Psoas muscle (tissue), 8 donors: ENCODE results near the gene DNAJC1. TPM values are rescaled to one million over a fixed set of nuclear protein-coding genes. Genes with fewer than 3 reads are reported as not detected.

Experiments used
- ATAC-seq, 4 donors: fragments of 200-7000 bp; cut with Tn5 transposase; one replicate each; pipeline ENCODE4 v1.9.1; 2020; ENCODE audit warnings: moderate library complexity in 3 of 4, mild to moderate bottlenecking in 2 of 4
- DNase-seq, 2 donors: peaks; one replicate each; pipeline ENCODE4 v3.0.0-alpha.2; 2020
- H3K27ac ChIP-seq: fragments of 200-600 bp; one replicate; pipeline ENCODE4 v1.8.0; 2022
- H3K27me3 ChIP-seq, 3 donors: fragments of 200-600 bp in 1 of 3; one replicate each; pipeline versions ENCODE4 v1.6.1 to v1.8.0; 2013 to 2022; ENCODE audit warnings: low read length in 2 of 3, mild to moderate bottlenecking in 2 of 3, moderate library complexity in 1 of 3; ENCODE audit not compliant: insufficient read depth in 3 of 3
- H3K36me3 ChIP-seq, 2 donors: fragments of 200-600 bp in 1 of 2; one replicate each; pipeline versions ENCODE4 v1.6.1 to v1.8.0; 2013 to 2022; ENCODE audit warnings: low read depth in 1 of 2, mild to moderate bottlenecking in 1 of 2, moderate library complexity in 1 of 2; ENCODE audit not compliant: insufficient read depth in 1 of 2
- H3K4me1 ChIP-seq: fragments of 200-600 bp; one replicate; pipeline ENCODE4 v1.8.0; 2022
- H3K4me3 ChIP-seq: fragments of 200-600 bp; one replicate; pipeline ENCODE4 v1.8.0; 2022; ENCODE audit warnings: mild to moderate bottlenecking
- H3K9me3 ChIP-seq: fragments of 200-600 bp; one replicate; pipeline ENCODE4 v1.8.0; 2022
- WGBS, 3 donors: extraction: QIAGEN DNeasy Blood & Tissue Kit; methylation state at CpG; one replicate each; pipeline versions ENCODE4 v1.1.6 to v1.1.7; 2013; 5-methylcytosine and 5-hydroxymethylcytosine counted together
- intact Hi-C, 2 donors: fragments of 100-400 bp; cut with DNase I; formaldehyde crosslinking; loops; one replicate each; pipeline versions ENCODE4 v1.11.0 to v1.14.2; 2022
- polyA plus RNA-seq, 3 donors: library from polyadenylated mRNA; stranded (reverse); fragments of 200-250 nt; gene quantifications; one replicate each; pipeline ENCODE4 v1.2.3, GENCODE V29; 2013
- total RNA-seq, 4 donors: library from RNA; stranded (reverse); fragmentation: NEBNext Ultra II Directional in 2 of 4; extraction: Animal tissue kit (Norgen Biotek cat#: 25700) in 2 of 4; gene quantifications; one replicate each; pipeline versions ENCODE4 v1.2.1 to v1.2.4, GENCODE V29; 2021 to 2023
- TF ChIP-seq, protein P1 (sequence below): fragments of 200-600 bp; IDR thresholded peaks from one replicate; pipeline ENCODE4 v1.8.0; 2022; ENCODE audit warnings: antibody characterized with exemption
- donor health status: healthy with polysubstance abuse.
- donor health status: DM: no; HTN: no; CAD: no; lungs with moderate emphysema.
- donor health status: Bipolar disorder and iron deficiency.
- donor health status: healthy.
- donor health status: DM: yes; HTN: yes; CAD: no.
- donor health status: DM: no; HTN: no; CAD: no.
- donor health status: DM: no; HTN: no; CAD: no.
- donor health status: DM: yes; HTN: yes; CAD: no.

The DNAJC1 gene
- total and polyA plus RNA-seq, 7 donors, result 6.7 to 21.5 (median 13.2) TPM

DNA sequence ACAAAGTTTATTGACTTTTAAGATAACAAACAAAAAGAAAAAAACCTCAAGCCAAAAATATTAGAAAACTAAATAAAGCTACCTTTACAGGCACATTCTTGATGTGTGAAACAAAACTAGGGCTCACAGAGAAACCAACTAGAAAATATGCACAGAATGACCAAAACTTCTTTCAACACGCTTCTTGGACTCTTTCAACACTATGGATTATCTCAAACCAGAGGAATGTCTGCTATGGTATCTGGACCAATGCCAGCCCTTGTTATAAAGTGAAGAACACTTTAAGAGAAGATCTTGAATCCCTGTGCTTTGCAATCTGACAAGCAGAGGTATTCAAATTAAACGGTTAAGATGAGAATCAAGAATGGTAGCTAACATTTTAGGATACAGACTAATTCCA lies 76.6 kb downstream of the DNAJC1 start:
- ATAC-seq, result no peak
- TF ChIP-seq, protein P1, sequence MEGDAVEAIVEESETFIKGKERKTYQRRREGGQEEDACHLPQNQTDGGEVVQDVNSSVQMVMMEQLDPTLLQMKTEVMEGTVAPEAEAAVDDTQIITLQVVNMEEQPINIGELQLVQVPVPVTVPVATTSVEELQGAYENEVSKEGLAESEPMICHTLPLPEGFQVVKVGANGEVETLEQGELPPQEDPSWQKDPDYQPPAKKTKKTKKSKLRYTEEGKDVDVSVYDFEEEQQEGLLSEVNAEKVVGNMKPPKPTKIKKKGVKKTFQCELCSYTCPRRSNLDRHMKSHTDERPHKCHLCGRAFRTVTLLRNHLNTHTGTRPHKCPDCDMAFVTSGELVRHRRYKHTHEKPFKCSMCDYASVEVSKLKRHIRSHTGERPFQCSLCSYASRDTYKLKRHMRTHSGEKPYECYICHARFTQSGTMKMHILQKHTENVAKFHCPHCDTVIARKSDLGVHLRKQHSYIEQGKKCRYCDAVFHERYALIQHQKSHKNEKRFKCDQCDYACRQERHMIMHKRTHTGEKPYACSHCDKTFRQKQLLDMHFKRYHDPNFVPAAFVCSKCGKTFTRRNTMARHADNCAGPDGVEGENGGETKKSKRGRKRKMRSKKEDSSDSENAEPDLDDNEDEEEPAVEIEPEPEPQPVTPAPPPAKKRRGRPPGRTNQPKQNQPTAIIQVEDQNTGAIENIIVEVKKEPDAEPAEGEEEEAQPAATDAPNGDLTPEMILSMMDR, result no peak
- WGBS, 3 donors, result 41 to 49% (median 46%) methylated on average over 2 of the region's 2 CpGs
- no peak for DNase-seq
- no peaks in the 10 kb centered on the region for H3K4me1 ChIP-seq
- no peak overlapping the region for H3K27ac ChIP-seq
- H3K4me3 ChIP-seq, result no peak overlapping the region
- H3K27me3 ChIP-seq, result no peaks in the 10 kb centered on the region
- no peaks in the 10 kb centered on the region for H3K36me3 ChIP-seq
- intact Hi-C loops, result no loop called here
- no peaks in the 10 kb centered on the region for H3K9me3 ChIP-seq

DNA sequence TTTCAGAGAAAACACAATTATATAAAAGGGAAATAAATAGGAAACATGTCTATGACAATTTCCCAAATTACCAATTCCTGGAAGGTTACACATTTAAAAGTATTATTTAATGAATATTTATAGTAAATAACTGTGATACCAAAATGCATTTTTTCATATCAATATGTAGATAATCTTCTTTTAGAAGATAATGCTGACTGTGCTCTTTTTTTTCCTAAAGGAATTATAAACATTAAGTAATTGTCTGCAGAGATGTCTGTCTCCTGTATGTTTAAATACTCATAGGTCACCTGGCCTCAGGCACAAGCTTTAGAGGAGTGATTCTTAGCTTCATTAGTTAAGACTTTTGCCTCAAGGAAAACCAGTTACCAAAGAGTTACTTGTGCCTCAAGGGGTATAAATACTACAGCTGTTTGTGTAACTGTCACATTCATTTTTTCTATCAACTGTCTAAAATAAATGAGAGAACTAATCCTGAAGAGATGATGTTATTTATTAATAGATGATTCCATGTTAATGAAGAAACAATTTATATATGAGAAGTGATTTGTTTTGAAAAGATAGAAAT lies 77.1 kb downstream of the DNAJC1 start:
- TF ChIP-seq, protein P1, result no peak
- Histone ChIP-seq H3K9me3 (no peaks in the 10 kb centered on the region), H3K4me3 (no peak overlapping the region), H3K27ac (no peak overlapping the region), H3K27me3 (no peaks in the 10 kb centered on the region), H3K36me3 (no peaks in the 10 kb centered on the region), H3K4me1 (no peaks in the 10 kb centered on the region)
- intact Hi-C loops, result no loop called here
- no peak for DNase-seq
- ATAC-seq, result no peak

DNA sequence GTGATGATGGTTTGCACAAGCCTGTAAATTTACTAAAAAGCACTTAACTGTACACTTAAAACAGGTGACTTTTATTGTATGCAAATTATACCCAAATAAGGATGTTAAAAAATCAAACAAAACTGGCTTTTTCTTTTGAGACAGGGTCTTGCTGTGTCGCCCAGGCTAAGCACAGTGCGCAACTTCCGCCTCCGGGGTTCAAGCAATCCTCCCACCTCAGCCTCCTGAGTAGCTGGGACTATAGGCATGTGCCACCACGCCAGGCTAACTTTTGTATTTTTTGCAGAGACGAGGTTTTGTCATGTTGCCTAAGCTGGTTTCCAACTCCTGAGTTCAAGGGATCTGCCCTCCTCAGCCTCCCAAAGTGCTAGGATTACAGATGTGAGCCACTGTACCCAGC lies 77.7 kb downstream of the DNAJC1 start:
- no peak overlapping the region for H3K4me3 ChIP-seq
- ATAC-seq, result no peak
- no peak for DNase-seq
- no peaks in the 10 kb centered on the region for H3K4me1 ChIP-seq
- no peaks in the 10 kb centered on the region for H3K27me3 ChIP-seq
- no peak overlapping the region for H3K27ac ChIP-seq
- H3K9me3 ChIP-seq, result no peaks in the 10 kb centered on the region
- WGBS, 3 donors, result 90 to 94% (median 90%) methylated on average over 6 of the region's 6 CpGs
- H3K36me3 ChIP-seq, result no peaks in the 10 kb centered on the region
- TF ChIP-seq, protein P1, result no peak
- intact Hi-C loops, result no loop called here

DNA sequence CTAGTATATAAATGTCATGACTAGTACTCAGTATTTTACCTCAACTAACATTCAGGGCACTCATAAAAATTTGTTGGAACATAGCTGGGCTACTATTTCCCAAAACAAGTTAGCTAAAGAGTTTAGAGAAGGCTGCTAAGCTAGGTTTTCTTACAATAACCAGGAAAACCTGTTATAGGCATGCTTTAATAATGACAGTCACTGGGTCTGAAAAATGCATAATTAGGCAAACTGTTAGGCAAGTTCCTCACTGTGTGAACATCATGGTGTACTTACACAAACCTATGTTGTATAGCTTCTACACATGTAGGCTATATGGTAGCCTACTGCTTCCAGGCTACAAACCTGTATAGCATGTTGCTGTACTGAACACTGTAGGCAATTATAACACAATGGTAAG lies 79.0 kb downstream of the DNAJC1 start:
- Histone ChIP-seq H3K4me1 (no peaks in the 10 kb centered on the region), H3K27me3 (no peaks in the 10 kb centered on the region), H3K27ac (no peak overlapping the region), H3K4me3 (no peak overlapping the region), H3K9me3 (no peaks in the 10 kb centered on the region), H3K36me3 (peaks cover 0 to 7% of the 10 kb centered on the region in 2 donors)
- intact Hi-C loops, result no loop called here
- no peak for DNase-seq
- no peak for ATAC-seq
- TF ChIP-seq, protein P1, result no peak

DNA sequence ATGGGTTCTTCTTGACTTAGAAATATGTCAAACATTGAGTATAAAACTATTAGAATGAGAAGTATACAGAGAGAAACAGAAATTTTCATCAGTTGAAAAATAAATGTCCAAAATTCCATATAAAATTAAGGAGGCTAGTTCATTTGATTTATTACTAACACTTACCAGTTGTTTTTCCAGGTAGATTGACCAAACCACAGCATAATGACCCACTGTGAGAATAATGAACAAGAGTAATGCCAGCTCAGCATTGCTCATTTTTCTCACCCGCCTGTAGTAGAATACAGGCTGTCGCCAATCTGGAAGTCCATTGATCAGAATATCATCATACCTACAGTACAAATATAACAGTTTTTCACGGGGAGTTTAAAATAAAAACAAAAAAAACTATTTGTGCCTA lies 82.9 kb downstream of the DNAJC1 start:
- H3K4me1 ChIP-seq, result no peaks in the 10 kb centered on the region
- no peak overlapping the region for H3K27ac ChIP-seq
- TF ChIP-seq, protein P1, result no peak
- intact Hi-C loops, result no loop called here
- ATAC-seq, result no peak
- WGBS, 3 donors, result 97 to 98% (median 98%) methylated on average over 3 of the region's 3 CpGs
- H3K4me3 ChIP-seq, result no peak overlapping the region
- peaks cover 0 to 13% of the 10 kb centered on the region in 2 donors for H3K36me3 ChIP-seq
- no peaks in the 10 kb centered on the region for H3K9me3 ChIP-seq
- H3K27me3 ChIP-seq, result no peaks in the 10 kb centered on the region
- no peak for DNase-seq
